Left lung (tissue), 10 donors: ENCODE data around the gene GPR107. TPM values are rescaled to one million over a fixed set of nuclear protein-coding genes. Genes with fewer than 3 reads are reported as not detected.

Experiments
- ATAC-seq: fragments of 200-7000 bp; cut with Tn5 transposase; one replicate; pipeline ENCODE4 v1.9.1; 2020; ENCODE audit warnings: moderate library complexity
- DNase-seq, 4 donors: peaks; one replicate each; pipeline ENCODE4 v3.0.0-alpha.2; 2013 to 2020
- H3K27ac ChIP-seq, 2 donors: fragments of 200-600 bp; sonication (generic) in 1 of 2; one replicate each; pipeline versions ENCODE4 v1.5.0 to v1.8.0; 2020 to 2021
- H3K27me3 ChIP-seq, 2 donors: fragments of 200-600 bp; sonication (generic) in 1 of 2; one replicate each; pipeline versions ENCODE4 v1.5.0 to v1.8.0; 2020 to 2021
- H3K36me3 ChIP-seq, 2 donors: fragments of 200-600 bp; sonication (generic) in 1 of 2; one replicate each; pipeline versions ENCODE4 v1.5.0 to v1.8.0; 2020 to 2021
- H3K4me1 ChIP-seq, 2 donors: fragments of 200-600 bp; one replicate each; pipeline ENCODE4 v1.8.0; 2021
- H3K4me3 ChIP-seq, 2 donors: fragments of 200-600 bp; sonication (generic) in 1 of 2; one replicate each; pipeline versions ENCODE4 v1.5.0 to v1.8.0; 2020 to 2021; ENCODE audit warnings: mild to moderate bottlenecking in 1 of 2
- H3K9me3 ChIP-seq, 2 donors: fragments of 200-600 bp; sonication (generic) in 1 of 2; one replicate each; pipeline versions ENCODE4 v1.5.0 to v1.8.0; 2020 to 2021
- CTCF ChIP-seq, 2 donors: fragments of 200-600 bp; sonication (generic) in 1 of 2; IDR thresholded peaks; one replicate each; pipeline versions ENCODE4 v1.5.0 to v1.8.0; 2021; ENCODE audit warnings: antibody characterized with exemption in 2 of 2
- intact Hi-C, 2 donors: fragments of 100-400 bp; cut with DNase I; formaldehyde crosslinking; loops; one replicate each; pipeline versions ENCODE4 v1.11.2 to v1.14.2; 2022
- polyA plus RNA-seq, 6 donors: library from polyadenylated mRNA; unstranded; fragments of 120-200 nt; gene quantifications; one replicate each; pipeline ENCODE4 v1.2.1, GENCODE V29; 2013; ENCODE audit not compliant: insufficient read length in 6 of 6
- total RNA-seq, 2 donors: library from RNA; stranded (reverse); fragmentation: NEBNext Ultra II Directional; extraction: Animal tissue kit (Norgen Biotek cat#: 25700); gene quantifications; one replicate each; pipeline ENCODE4 v1.2.1, GENCODE V29; 2021
- donor health status: DM: no; HTN: yes; CAD: no.
- donor health status: DM: no; HTN: no; CAD: no.

GPR107 gene
- total and polyA plus RNA-seq, 8 donors, result 43.0 to 52.4 (median 47.6) TPM

DNA sequence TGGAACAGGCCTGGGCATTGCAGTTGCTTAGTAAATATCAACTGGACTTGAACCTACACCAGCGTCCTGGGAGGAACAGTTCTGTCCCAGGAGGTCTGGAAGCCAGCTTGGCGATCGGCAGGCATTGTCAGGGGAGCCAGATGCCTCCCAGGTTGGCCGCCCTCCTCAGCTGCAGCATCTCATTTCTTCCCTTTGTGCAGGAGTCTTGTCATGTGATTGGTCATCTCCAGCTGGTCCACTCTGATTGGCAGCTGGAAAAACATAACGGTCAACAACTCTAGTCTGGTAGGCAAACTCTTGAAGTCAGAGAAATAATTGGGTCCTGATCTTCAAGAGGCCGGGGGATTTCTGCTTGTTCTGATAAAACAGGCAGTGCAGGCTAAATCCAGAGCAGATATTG lies 88.9 kb downstream of the GPR107 start:
- Histone ChIP-seq H3K36me3 (no peaks in the 10 kb centered on the region), H3K27me3 (peaks cover 5 to 59% of the 10 kb centered on the region in 2 donors), H3K4me3 (no peak overlapping the region), H3K4me1 (peaks cover 4 to 15% of the 10 kb centered on the region in 2 donors), H3K27ac (no peak overlapping the region), H3K9me3 (no peaks in the 10 kb centered on the region)
- intact Hi-C loops, result no loop called here
- ATAC-seq, result no peak
- DNase-seq, result no peak
- TF ChIP-seq CTCF (IDR thresholded peaks at IDR 0.05), result no peak

- Histone ChIP-seq H3K4me1 (peaks cover 2 to 7% of the 10 kb centered on the region in 2 donors), H3K4me3 (no peak overlapping the region), H3K27ac (no peak overlapping the region), H3K9me3 (no peaks in the 10 kb centered on the region), H3K36me3 (no peaks in the 10 kb centered on the region), H3K27me3 (peaks cover 5 to 60% of the 10 kb centered on the region in 2 donors)
- DNase-seq, result no peak
- no peak for TF ChIP-seq CTCF (IDR thresholded peaks at IDR 0.05)
- ATAC-seq, result no peak
- intact Hi-C loops, result no loop called here
Observed at GRCh38 chr9:130143279-130143893, 89.7 kb downstream of the GPR107 start.

DNA sequence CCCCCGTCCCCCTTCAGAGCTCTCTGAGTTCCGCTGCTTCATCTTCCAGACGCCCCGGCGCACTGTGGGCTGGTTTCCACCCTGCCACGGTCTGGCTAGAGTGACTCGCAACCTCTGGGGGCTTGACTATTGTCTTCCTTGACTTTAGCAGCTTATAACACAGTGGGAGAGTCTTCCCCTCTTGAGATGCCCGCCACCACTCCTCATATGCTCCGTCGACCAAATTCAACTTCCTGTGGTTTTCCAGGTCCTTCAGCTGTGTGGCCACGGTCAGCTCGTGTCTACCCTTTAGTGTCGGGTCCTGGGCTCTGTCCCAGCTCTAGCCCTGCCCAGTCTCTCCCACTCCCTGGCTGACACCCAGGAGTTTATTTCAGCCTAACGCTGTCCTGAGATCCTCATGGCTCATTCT lies 90.3 kb downstream of the GPR107 start:
- intact Hi-C loops, result no loop called here
- ATAC-seq (peak; percentile 47), DNase-seq (no peak)
- Histone ChIP-seq H3K4me3 (no peak overlapping the region), H3K36me3 (no peaks in the 10 kb centered on the region), H3K4me1 (peaks cover 2% of the 10 kb centered on the region in 2 donors), H3K27ac (no peak overlapping the region), H3K27me3 (peaks cover 5 to 60% of the 10 kb centered on the region in 2 donors), H3K9me3 (no peaks in the 10 kb centered on the region)
- TF ChIP-seq CTCF (IDR thresholded peaks at IDR 0.05), result no peak

- Histone ChIP-seq H3K4me3 (no peak overlapping the region), H3K36me3 (no peaks in the 10 kb centered on the region), H3K27ac (no peak overlapping the region), H3K4me1 (peaks cover 0 to 2% of the 10 kb centered on the region in 2 donors), H3K9me3 (no peaks in the 10 kb centered on the region), H3K27me3 (peaks cover 5 to 60% of the 10 kb centered on the region in 2 donors)
- DNase-seq (no peak), ATAC-seq (no peak)
- TF ChIP-seq CTCF (IDR thresholded peaks at IDR 0.05), result no peak
- intact Hi-C loops, result no loop called here
Observed at GRCh38 chr9:130144703-130145102, 91.0 kb downstream of the GPR107 start.

DNA sequence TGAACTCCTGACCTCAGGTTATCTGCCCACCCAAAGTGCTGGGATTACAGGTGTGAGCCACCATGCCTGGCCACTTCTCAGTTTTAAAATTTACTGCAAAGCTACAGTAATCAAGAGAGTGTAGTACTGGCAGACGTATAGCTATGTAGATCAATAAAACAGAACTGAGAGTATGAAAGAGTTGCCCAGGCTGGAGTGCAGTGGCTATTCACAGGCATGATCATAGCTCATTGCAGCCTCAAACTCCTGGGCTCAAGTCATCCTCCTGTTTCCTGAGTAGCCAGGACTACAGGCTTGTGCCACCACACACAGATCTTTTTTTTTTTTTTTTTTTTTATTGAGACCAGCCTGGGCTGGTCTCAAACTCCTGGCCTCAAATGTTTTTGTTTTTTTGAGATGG lies 92.0 kb downstream of the GPR107 start:
- ATAC-seq, result no peak
- peaks cover 0 to 2% of the 10 kb centered on the region in 2 donors for H3K4me1 ChIP-seq
- DNase-seq, result no peak
- no peaks in the 10 kb centered on the region for H3K36me3 ChIP-seq
- H3K27me3 ChIP-seq, result peaks cover 5 to 60% of the 10 kb centered on the region in 2 donors
- H3K27ac ChIP-seq, result no peak overlapping the region
- no peak overlapping the region for H3K4me3 ChIP-seq
- no peak for TF ChIP-seq CTCF (IDR thresholded peaks at IDR 0.05)
- intact Hi-C loops, result no loop called here
- no peaks in the 10 kb centered on the region for H3K9me3 ChIP-seq
